ENCODE results near the gene VARS1.

Gene VARS1

DNA sequence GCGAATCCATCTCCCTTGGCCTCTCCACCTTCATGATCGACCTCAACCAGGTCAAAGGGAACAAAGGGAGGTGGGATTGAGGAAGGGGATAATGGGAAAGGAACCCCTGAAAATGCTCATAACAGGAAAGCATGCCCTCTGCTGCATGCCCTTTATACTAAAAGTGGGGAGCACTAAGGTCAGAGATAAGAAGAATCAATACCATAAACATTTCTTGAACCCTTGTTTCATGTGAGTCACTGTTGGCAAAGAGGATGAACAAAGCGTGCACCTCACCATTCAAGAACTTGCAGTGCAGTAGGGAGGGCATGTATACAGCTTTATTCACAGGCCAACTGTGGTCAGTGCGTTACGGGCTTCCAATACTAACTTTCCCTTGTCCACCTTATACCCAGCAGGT, 34.8 kb downstream of the VARS1 start:
- ChIA-PET POLR2A (interaction anchor here (0.9 to 1.0 kb wide), 2 partner anchors 12 to 46 kb away, joined by 3 read pairs; partner anchors contain the start of gene LSM2), CTCF (interaction anchor here (1.1 kb wide), 1 partner anchor 9 kb away, joined by 3 read pairs; no protein-coding TSS in a partner anchor)
- DNase-seq (ENCODE audit: extremely low spot score) = no peak
- TF ChIP-seq FOXM1 (IDR thresholded peaks at IDR 0.05; ENCODE audit: borderline replicate concordance) (no peak), CTBP1 (IDR thresholded peaks at IDR 0.05; ENCODE audit: borderline replicate concordance) (no peak), FOXK2 (IDR thresholded peaks at IDR 0.05) (no peak), BHLHE40 (IDR thresholded peaks at IDR 0.05; ENCODE audit: borderline replicate concordance) (no peak), FOXA1 (IDR thresholded peaks at IDR 0.05) (no peak), ARNT (IDR thresholded peaks at IDR 0.05) (no peak), HDGF (IDR thresholded peaks at IDR 0.05; ENCODE audit: borderline replicate concordance) (no peak)

DNA sequence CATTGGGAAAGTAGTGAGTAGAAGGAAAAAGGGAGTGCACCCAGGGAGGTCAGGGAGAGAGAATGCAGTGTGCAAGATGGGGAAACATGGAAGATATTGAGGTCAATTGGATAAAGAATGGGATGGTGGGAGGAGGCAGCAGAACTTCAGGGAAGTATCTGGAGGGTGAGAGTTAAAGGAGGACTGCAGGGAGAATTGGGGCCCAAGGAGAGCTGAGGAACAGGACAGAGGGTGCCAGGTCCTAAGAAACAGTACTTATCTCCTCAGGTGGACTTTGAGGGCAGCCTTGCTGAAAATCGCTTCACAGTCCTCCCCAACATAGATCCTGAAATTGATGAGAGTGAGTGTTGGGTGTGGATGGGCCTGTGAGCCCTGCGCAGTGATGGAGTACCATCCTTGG, 37.3 kb downstream of the VARS1 start:
- POLR2A ChIA-PET = interaction anchor here (0.6 to 2.7 kb wide), 3 partner anchors 18 to 29 kb away, joined by 4 to 22 read pairs (median 5); partner anchors contain the start of genes DDAH2 and MSH5
- DNase-seq (ENCODE audit: extremely low spot score) = no peak
- CTCF ChIA-PET = interaction anchor here (0.6 kb wide), 1 partner anchor 26 kb away, joined by 3 read pairs; no protein-coding TSS in a partner anchor
- TF ChIP-seq CTBP1 (IDR thresholded peaks at IDR 0.05; ENCODE audit: borderline replicate concordance) (no peak), FOXM1 (IDR thresholded peaks at IDR 0.05; ENCODE audit: borderline replicate concordance) (no peak), NFRKB (IDR thresholded peaks at IDR 0.05) (no peak), TARDBP (IDR thresholded peaks at IDR 0.05) (no peak), LEF1 (IDR thresholded peaks at IDR 0.05; ENCODE audit: borderline replicate concordance) (no peak), ZNF384 (IDR thresholded peaks at IDR 0.05) (no peak), ARNT (IDR thresholded peaks at IDR 0.05) (no peak), FOXA1 (IDR thresholded peaks at IDR 0.05) (no peak), HDGF (IDR thresholded peaks at IDR 0.05; ENCODE audit: borderline replicate concordance) (no peak), SUZ12 (IDR thresholded peaks at IDR 0.05) (no peak), FOXK2 (IDR thresholded peaks at IDR 0.05) (no peak), L3MBTL2 (conservative IDR thresholded peaks at IDR 0.05) (no peak), ELF4 (IDR thresholded peaks at IDR 0.05) (no peak), BHLHE40 (IDR thresholded peaks at IDR 0.05; ENCODE audit: borderline replicate concordance) (no peak), SP1 (IDR thresholded peaks at IDR 0.05) (no peak)
- TF ChIP-seq, protein P1, sequence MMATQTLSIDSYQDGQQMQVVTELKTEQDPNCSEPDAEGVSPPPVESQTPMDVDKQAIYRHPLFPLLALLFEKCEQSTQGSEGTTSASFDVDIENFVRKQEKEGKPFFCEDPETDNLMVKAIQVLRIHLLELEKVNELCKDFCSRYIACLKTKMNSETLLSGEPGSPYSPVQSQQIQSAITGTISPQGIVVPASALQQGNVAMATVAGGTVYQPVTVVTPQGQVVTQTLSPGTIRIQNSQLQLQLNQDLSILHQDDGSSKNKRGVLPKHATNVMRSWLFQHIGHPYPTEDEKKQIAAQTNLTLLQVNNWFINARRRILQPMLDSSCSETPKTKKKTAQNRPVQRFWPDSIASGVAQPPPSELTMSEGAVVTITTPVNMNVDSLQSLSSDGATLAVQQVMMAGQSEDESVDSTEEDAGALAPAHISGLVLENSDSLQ (IDR thresholded peaks at IDR 0.05) = no peak

DNA sequence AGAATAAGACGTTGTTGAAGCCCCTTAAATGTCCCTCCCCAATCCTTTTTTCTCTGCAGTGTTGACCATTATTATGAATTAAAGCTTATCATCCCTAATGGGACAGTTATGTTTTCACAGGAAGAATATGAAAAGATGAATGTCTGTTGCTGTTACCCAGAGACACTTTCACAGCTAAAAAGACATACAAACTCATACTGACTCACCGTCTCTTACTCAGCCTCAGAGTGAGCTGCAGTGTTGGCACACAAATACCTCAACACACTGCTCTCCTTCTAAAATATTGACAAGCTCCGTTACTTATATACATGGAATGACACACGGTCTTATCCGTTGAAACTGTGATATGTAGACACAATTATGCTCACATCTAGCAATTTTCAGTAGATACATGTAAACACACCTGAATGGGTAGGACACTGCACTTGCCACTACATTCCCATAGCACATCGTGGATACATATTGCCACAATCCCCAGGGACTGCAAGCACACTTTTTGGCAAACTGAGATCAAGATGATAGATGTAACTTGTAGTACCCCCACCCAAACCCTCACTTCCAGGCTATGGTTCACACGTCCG, 42.7 kb downstream of the VARS1 start:
- TF ChIP-seq FOXM1 (IDR thresholded peaks at IDR 0.05; ENCODE audit: borderline replicate concordance) (no peak), ARNT (IDR thresholded peaks at IDR 0.05) (no peak), TARDBP (IDR thresholded peaks at IDR 0.05) (no peak), NFRKB (IDR thresholded peaks at IDR 0.05) (no peak), SUZ12 (IDR thresholded peaks at IDR 0.05) (no peak)
- ChIA-PET POLR2A (interaction anchor here (0.6 to 5.3 kb wide), 7 partner anchors 13 to 205 kb away, joined by 3 to 57 read pairs (median 3); partner anchors contain the start of genes CLIC1, HSPA1B, MSH5 and NFKBIL1), CTCF (interaction anchor here (1.3 to 2.5 kb wide), 2 partner anchors 17 to 23 kb away, joined by 3 to 7 read pairs; no protein-coding TSS in a partner anchor)
- no peak for DNase-seq (ENCODE audit: extremely low spot score)

DNA sequence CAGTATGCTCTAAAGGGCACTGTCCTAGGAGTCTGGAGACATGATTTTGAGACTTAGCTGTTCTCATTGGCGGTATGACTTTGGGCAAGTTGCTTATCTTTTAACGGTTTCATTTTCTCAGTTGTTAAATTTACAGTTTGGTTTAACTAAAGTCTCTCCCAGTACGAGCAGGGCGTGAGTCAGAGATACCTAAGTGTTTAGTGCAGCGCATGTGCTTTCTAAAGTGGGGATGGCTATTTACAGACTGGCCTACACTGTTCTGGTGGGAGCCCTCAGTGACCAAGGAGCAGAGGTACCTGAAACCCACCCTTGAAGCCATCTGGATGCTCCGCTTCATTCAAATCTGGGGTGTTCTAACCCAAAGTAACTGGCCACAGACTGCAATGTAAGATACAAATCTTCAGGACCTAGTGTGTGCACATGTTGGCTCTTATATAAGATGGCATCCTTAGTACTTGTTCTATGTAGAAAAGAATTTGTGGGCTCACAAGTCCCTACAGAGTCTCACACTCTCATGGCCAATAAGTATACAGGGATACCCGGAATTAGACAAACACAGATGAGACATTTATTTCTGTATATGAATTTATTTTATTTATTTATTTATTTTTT, 45.0 kb downstream of the VARS1 start:
- TF ChIP-seq ELF4 (IDR thresholded peaks at IDR 0.05) (no peak), FOXM1 (IDR thresholded peaks at IDR 0.05; ENCODE audit: borderline replicate concordance) (no peak), CTBP1 (IDR thresholded peaks at IDR 0.05; ENCODE audit: borderline replicate concordance) (no peak), SUZ12 (IDR thresholded peaks at IDR 0.05) (no peak), TARDBP (IDR thresholded peaks at IDR 0.05) (no peak), ZNF384 (IDR thresholded peaks at IDR 0.05) (no peak)
- TF ChIP-seq, protein P1 (IDR thresholded peaks at IDR 0.05) = no peak
- ChIA-PET POLR2A (interaction anchor here (1.0 to 5.3 kb wide), 2 partner anchors 12 to 20 kb away, joined by 3 to 57 read pairs; partner anchors contain the start of genes CLIC1 and MSH5), CTCF (no interaction called here)
- no peak for DNase-seq (ENCODE audit: extremely low spot score)

DNA sequence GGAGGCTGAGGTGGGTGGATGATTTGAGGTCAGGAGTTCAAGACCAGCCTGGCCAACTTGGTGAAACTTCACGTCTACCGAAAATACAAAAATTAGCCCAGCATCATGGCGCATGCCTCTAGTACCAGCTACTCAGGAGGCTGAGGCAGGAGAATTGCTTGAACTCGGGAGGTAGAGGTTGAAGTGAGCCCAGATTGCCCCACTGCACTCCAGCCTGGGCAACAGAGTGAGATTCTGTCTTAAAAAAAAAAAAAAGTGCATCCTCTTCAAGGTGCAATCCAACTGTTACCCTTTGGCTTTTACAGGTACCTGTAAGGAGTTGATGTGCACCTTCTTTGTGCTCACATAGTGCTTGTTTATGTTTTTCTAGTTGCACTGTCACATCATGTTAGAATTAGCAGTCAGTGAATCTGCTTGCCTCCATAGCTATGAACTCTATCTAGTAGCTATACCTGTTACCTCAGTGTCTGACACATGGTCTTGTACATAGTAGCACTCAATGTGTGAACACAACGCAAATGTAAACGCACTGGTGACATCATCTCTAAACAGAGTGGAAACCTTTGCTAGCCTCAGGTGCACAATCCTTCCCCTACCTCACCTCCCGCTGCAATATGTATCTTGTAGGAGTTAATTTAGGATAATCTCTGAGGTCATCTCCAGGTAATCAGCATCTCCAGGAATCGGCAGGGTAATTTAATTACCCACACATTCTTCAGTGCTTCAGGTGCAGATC, 46.1 kb downstream of the VARS1 start:
- TF ChIP-seq HDGF (IDR thresholded peaks at IDR 0.05; ENCODE audit: borderline replicate concordance) (no peak), BHLHE40 (IDR thresholded peaks at IDR 0.05; ENCODE audit: borderline replicate concordance) (no peak), SUZ12 (IDR thresholded peaks at IDR 0.05) (no peak), FOXA1 (IDR thresholded peaks at IDR 0.05) (no peak), ARNT (IDR thresholded peaks at IDR 0.05) (no peak), NFRKB (IDR thresholded peaks at IDR 0.05) (no peak), TARDBP (IDR thresholded peaks at IDR 0.05) (no peak), FOXK2 (IDR thresholded peaks at IDR 0.05) (no peak), FOXM1 (IDR thresholded peaks at IDR 0.05; ENCODE audit: borderline replicate concordance) (no peak), CTBP1 (IDR thresholded peaks at IDR 0.05; ENCODE audit: borderline replicate concordance) (no peak), LEF1 (IDR thresholded peaks at IDR 0.05; ENCODE audit: borderline replicate concordance) (no peak), ELF4 (IDR thresholded peaks at IDR 0.05) (no peak), ZNF384 (IDR thresholded peaks at IDR 0.05) (no peak), SP1 (IDR thresholded peaks at IDR 0.05) (no peak), L3MBTL2 (conservative IDR thresholded peaks at IDR 0.05) (no peak)
- TF ChIP-seq, protein P1 (IDR thresholded peaks at IDR 0.05) = no peak
- no peak for DNase-seq (ENCODE audit: extremely low spot score)
- ChIA-PET CTCF (no interaction called here), POLR2A (interaction anchor here (1.0 to 5.3 kb wide), 3 partner anchors 11 to 19 kb away, joined by 3 to 57 read pairs (median 3); partner anchors contain the start of genes CLIC1 and MSH5)
